ENCODE measurements around the gene DENND1B.

GRCh38 chr1:197585809-197586208, 189.5 kb downstream of the DENND1B start:
- TF ChIP-seq, protein P1, sequence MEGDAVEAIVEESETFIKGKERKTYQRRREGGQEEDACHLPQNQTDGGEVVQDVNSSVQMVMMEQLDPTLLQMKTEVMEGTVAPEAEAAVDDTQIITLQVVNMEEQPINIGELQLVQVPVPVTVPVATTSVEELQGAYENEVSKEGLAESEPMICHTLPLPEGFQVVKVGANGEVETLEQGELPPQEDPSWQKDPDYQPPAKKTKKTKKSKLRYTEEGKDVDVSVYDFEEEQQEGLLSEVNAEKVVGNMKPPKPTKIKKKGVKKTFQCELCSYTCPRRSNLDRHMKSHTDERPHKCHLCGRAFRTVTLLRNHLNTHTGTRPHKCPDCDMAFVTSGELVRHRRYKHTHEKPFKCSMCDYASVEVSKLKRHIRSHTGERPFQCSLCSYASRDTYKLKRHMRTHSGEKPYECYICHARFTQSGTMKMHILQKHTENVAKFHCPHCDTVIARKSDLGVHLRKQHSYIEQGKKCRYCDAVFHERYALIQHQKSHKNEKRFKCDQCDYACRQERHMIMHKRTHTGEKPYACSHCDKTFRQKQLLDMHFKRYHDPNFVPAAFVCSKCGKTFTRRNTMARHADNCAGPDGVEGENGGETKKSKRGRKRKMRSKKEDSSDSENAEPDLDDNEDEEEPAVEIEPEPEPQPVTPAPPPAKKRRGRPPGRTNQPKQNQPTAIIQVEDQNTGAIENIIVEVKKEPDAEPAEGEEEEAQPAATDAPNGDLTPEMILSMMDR (IDR thresholded peaks at IDR 0.05): no peak
- TF ChIP-seq POLR2A (IDR thresholded peaks at IDR 0.05): no peak
- TF ChIP-seq POLR2AphosphoS5 (IDR thresholded peaks at IDR 0.05; ENCODE audit: insufficient read depth in 1 of 2, low read depth in 1 of 2): no peak
